HepG2 (cell line): ENCODE results near the gene COL8A2. TPM values are rescaled to one million over a fixed set of nuclear protein-coding genes. Genes with fewer than 3 reads are reported as not detected.

Source experiments
- ATAC-seq: fragments of 200-7000 bp; cut with Tn5 transposase; 3 replicates; pipeline ENCODE4 v1.9.1; 2020; ENCODE audit warnings: mild to moderate bottlenecking, moderate library complexity
- BruUV-seq: library from RNA; stranded (reverse); fragments of 400-500 nt; replicated peaks from 2 replicates; lab custom pipeline; 2021; lab: Mats Ljungman, UMichigan
- CTCF ChIA-PET: fragments of 300-600 bp; formaldehyde crosslinking; extraction: SDS; loops from one replicate; lab custom pipeline; 2021; ENCODE audit warnings: low total read pairs, inconsistent platforms, low intra/inter-chr PET ratio; lab: Yijun Ruan, JAX
- POLR2A ChIA-PET: fragments of 350-600 bp; sonication (Branson Sonifier 250); formaldehyde crosslinking; loops from one replicate; lab custom pipeline; 2020; ENCODE audit warnings: antibody characterized with exemption, inconsistent platforms; lab: Yijun Ruan, JAX
- DNase-seq: peaks from one replicate; pipeline ENCODE4 v3.0.0-alpha.2; 2015; ENCODE audit warnings: low spot score
- FAIRE-seq: peaks from 3 replicates; lab custom pipeline; 2011; peaks lifted over from hg19 to GRCh38; lab: Jason Lieb, UNC
- H2AFZ ChIP-seq: one replicate; pipeline ENCODE4 v1.6.1; 2011; ENCODE audit warnings: low read length, inconsistent platforms
- H3K27ac ChIP-seq: fragments of 300-600 bp; 3 replicates; pipeline ENCODE4 v1.8.0; 2011; ENCODE audit warnings: mixed run types, mild to moderate bottlenecking, mixed read lengths, low read length, inconsistent platforms; ENCODE audit not compliant: insufficient read depth; ENCODE audit errors: extremely low read length
- H3K27me3 ChIP-seq, 2 experiments: fragments of 200-600 bp in 1 of 2; 2 replicates in 1 of 2; 3 replicates in 1 of 2; pipeline versions ENCODE4 v1.6.0 to v1.8.0; 2011; ENCODE audit warnings: low read length in 2 of 2, mild to moderate bottlenecking in 2 of 2, moderate library complexity in 2 of 2, inconsistent platforms in 1 of 2; ENCODE audit not compliant: insufficient read depth in 2 of 2, control insufficient read depth in 1 of 2
- H3K36me3 ChIP-seq, 2 experiments: fragments of 200-600 bp in 1 of 2; replicated peaks in 1 of 2; 2 replicates in 1 of 2; 3 replicates in 1 of 2; pipeline versions ENCODE4 v1.5.1 to v1.8.0; 2011; ENCODE audit warnings: low read length in 2 of 2, inconsistent platforms in 1 of 2; ENCODE audit not compliant: insufficient read depth in 2 of 2, control insufficient read depth in 1 of 2
- H3K4me1 ChIP-seq: 2 replicates; pipeline ENCODE4 v1.5.1; 2012; ENCODE audit warnings: low read length, inconsistent platforms; ENCODE audit not compliant: insufficient read depth
- H3K4me2 ChIP-seq: 2 replicates; pipeline ENCODE4 v1.6.0; 2011; ENCODE audit warnings: low read depth, low read length, inconsistent platforms
- H3K4me3 ChIP-seq, 3 experiments: fragments of 200-600 bp in 1 of 3; sonication (generic), shearing (Covaris generic) in 1 of 3; replicated peaks in 1 of 3; 2 replicates each; pipeline ENCODE4 v1.5.1; 2011 to 2016; ENCODE audit warnings: low read length in 3 of 3, inconsistent platforms in 2 of 3, low read depth in 2 of 3, mild to moderate bottlenecking in 2 of 3, control low read depth in 1 of 3, mixed read lengths in 1 of 3; ENCODE audit not compliant: insufficient read depth in 1 of 3
- H3K79me2 ChIP-seq: one replicate; pipeline ENCODE4 v1.6.1; 2011; ENCODE audit warnings: low read length, inconsistent platforms; ENCODE audit not compliant: insufficient read depth
- H3K9ac ChIP-seq: 2 replicates; pipeline ENCODE4 v1.6.0; 2011; ENCODE audit warnings: mild to moderate bottlenecking, low read depth, low read length, inconsistent platforms; ENCODE audit not compliant: insufficient read depth
- H3K9me3 ChIP-seq: 2 replicates; pipeline ENCODE4 v1.5.1; 2012; ENCODE audit warnings: mild to moderate bottlenecking, low read length
- H4K20me1 ChIP-seq: 2 replicates; pipeline ENCODE4 v1.6.0; 2011; ENCODE audit warnings: inconsistent platforms, mild to moderate bottlenecking, low read length, moderate library complexity; ENCODE audit not compliant: insufficient read depth
- E2F1 ChIP-seq: sonication (generic); formaldehyde crosslinking; IDR thresholded peaks from 2 replicates; pipeline ENCODE4 v1.5.0; 2020; ENCODE audit warnings: missing genetic modification reagents
- HNRNPLL ChIP-seq: fragments of 200-400 bp; formaldehyde crosslinking; IDR thresholded peaks from 2 replicates; pipeline ENCODE4 v1.6.1; 2017; ENCODE audit warnings: mild to moderate bottlenecking, low read depth, low read length; ENCODE audit not compliant: poor library complexity, severe bottlenecking
- RBFOX2 ChIP-seq: fragments of 200-400 bp; formaldehyde crosslinking; IDR thresholded peaks from 2 replicates; pipeline ENCODE4 v1.6.1; 2017; ENCODE audit warnings: low read depth, mild to moderate bottlenecking, low read length
- ZNF768 ChIP-seq: sonication (generic); formaldehyde crosslinking; IDR thresholded peaks from 2 replicates; pipeline ENCODE4 v1.4.0; 2020; ENCODE audit warnings: missing genetic modification reagents
- WGBS: methylation state at CpG from one replicate; pipeline ENCODE4 v1.1.6; 2017; ENCODE audit warnings: low lambda C conversion rate; 5-methylcytosine and 5-hydroxymethylcytosine counted together
- in situ Hi-C: cut with HindIII; loops from 2 replicates; pipeline ENCODE4 v1.10.0; 2017; ENCODE audit warnings: low pct_unique_long_range_greater_than_20kb; ENCODE audit not compliant: extremely low pct_ligation_motif_present
- intact Hi-C: fragments of 100-400 bp; cut with micrococcal nuclease; formaldehyde crosslinking; loops from one replicate; pipeline ENCODE4 v1.10.0; 2022; ENCODE audit not compliant: unreplicated experiment
- polyA plus RNA-seq, 8 experiments: library from polyadenylated mRNA; depleted of rRNA in 3 of 8; stranded (reverse) in 7 of 8; unstranded in 1 of 8; fragments of >200 nt; fragmentation: Illumina TruSeq in 4 of 8; extraction: Trizol in 4 of 8; gene quantifications; 2 replicates each; pipeline versions ENCODE4 v1.2.1 to v1.2.3, GENCODE V29; 2011 to 2016; ENCODE audit warnings: low read depth in 4 of 8, missing spikeins in 1 of 8, mixed read lengths in 1 of 8; ENCODE audit not compliant: insufficient read depth in 1 of 8
- total RNA-seq, 5 experiments: library from RNA; depleted of rRNA; stranded (reverse); fragments of >200 nt; fragmentation: Illumina TruSeq; extraction: Trizol; gene quantifications; 2 replicates each; pipeline ENCODE4 v1.2.3, GENCODE V29; 2016; ENCODE audit warnings: low read depth in 1 of 5
- TF ChIP-seq, protein P1 (sequence below): sonication (generic); formaldehyde crosslinking; IDR thresholded peaks from 2 replicates; pipeline ENCODE4 v1.4.0; 2020; ENCODE audit warnings: missing genetic modification reagents, borderline replicate concordance

The COL8A2 gene
- total and polyA plus RNA-seq, 2 of the 13 experiments (the other 11 are each of a cell fraction or from before 2014, with no cell fraction given), result 0.13 to 0.24 TPM

- Histone ChIP-seq H3K36me3 (no peaks in the 10 kb centered on the region), H3K9ac (no peak overlapping the region), H3K4me1 (peaks cover 42% of the 10 kb centered on the region), H3K4me3 (no peak overlapping the region), H3K27me3 (peaks cover 7 to 25% of the 10 kb centered on the region in 2 experiments; a peak in 4 of 5 replicates), H4K20me1 (no peaks in the 10 kb centered on the region), H3K27ac (no peak overlapping the region), H3K9me3 (no peaks in the 10 kb centered on the region), H3K79me2 (no peaks in the 10 kb centered on the region), H3K4me2 (peak overlapping the region; percentile 13; the same call in 1 of the 2 replicates), H2AFZ (no peak overlapping the region)
- ATAC-seq, result no peak
- in situ Hi-C loops (no loop called here), intact Hi-C loops (no loop called here)
- POLR2A ChIA-PET, result interaction anchor here (0.8 kb wide), 1 partner anchor 13 kb away, joined by 3 read pairs; no protein-coding TSS in a partner anchor
- WGBS, result 0% methylated on average over 1 of the region's 11 CpGs
- TF ChIP-seq, protein P1, sequence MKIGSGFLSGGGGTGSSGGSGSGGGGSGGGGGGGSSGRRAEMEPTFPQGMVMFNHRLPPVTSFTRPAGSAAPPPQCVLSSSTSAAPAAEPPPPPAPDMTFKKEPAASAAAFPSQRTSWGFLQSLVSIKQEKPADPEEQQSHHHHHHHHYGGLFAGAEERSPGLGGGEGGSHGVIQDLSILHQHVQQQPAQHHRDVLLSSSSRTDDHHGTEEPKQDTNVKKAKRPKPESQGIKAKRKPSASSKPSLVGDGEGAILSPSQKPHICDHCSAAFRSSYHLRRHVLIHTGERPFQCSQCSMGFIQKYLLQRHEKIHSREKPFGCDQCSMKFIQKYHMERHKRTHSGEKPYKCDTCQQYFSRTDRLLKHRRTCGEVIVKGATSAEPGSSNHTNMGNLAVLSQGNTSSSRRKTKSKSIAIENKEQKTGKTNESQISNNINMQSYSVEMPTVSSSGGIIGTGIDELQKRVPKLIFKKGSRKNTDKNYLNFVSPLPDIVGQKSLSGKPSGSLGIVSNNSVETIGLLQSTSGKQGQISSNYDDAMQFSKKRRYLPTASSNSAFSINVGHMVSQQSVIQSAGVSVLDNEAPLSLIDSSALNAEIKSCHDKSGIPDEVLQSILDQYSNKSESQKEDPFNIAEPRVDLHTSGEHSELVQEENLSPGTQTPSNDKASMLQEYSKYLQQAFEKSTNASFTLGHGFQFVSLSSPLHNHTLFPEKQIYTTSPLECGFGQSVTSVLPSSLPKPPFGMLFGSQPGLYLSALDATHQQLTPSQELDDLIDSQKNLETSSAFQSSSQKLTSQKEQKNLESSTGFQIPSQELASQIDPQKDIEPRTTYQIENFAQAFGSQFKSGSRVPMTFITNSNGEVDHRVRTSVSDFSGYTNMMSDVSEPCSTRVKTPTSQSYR (CRISPR knock-in tag), result peak; percentile 26; the same call in 1 of the 2 replicates
- TF ChIP-seq RBFOX2 (no peak), HNRNPLL (peak; percentile 76), ZNF768 (CRISPR knock-in tag) (peak; percentile 97), E2F1 (no peak)
- no TSS peak for BruUV-seq
- CTCF ChIA-PET, result interaction anchor here (0.9 kb wide), 1 partner anchor 59 kb away, joined by 3 read pairs; no protein-coding TSS in a partner anchor
- no peak for DNase-seq
- FAIRE-seq, result no peak
These were observed 3.3 kb upstream of the COL8A2 start for GRCh38 chr1:36128126-36128904.
